A673 (cell line): Measurements from ENCODE around the gene TBCD. TPM values are rescaled to one million over a fixed set of nuclear protein-coding genes. Genes with fewer than 3 reads are reported as not detected.

Experiments
- BruUV-seq: library from RNA; stranded (reverse); fragments of 400-500 nt; replicated peaks from 2 replicates; lab custom pipeline; 2021; lab: Mats Ljungman, UMichigan
- CTCF ChIA-PET: fragments of 300-600 bp; sonication (Branson Sonifier 250); formaldehyde crosslinking; loops from one replicate; lab custom pipeline; 2022; ENCODE audit warnings: antibody characterized with exemption; lab: Charles Lee
- POLR2A ChIA-PET: fragments of 300-600 bp; sonication (Branson Sonifier 250); formaldehyde crosslinking; loops from one replicate; lab custom pipeline; 2022; ENCODE audit warnings: antibody characterized with exemption; ENCODE audit not compliant: low non-redundant PET; lab: Charles Lee
- DNase-seq: peaks from one replicate; pipeline ENCODE4 v3.0.0-alpha.2; 2015; ENCODE audit warnings: low spot score
- H3K27ac ChIP-seq: fragments of 200-600 bp; sonication (generic); 2 replicates; pipeline ENCODE4 v1.5.1; 2016; ENCODE audit warnings: mixed run types, low read depth, mild to moderate bottlenecking, mixed read lengths, antibody characterized with exemption, low read length; ENCODE audit not compliant: poor library complexity, severe bottlenecking
- H3K27me3 ChIP-seq: fragments of 200-600 bp; sonication (generic); replicated peaks from 2 replicates; pipeline ENCODE4 v1.6.1; 2017; ENCODE audit warnings: mixed run types, low read depth, mild to moderate bottlenecking, mixed read lengths, antibody characterized with exemption, low read length; ENCODE audit not compliant: insufficient read depth, poor library complexity
- H3K36me3 ChIP-seq: fragments of 200-600 bp; sonication (generic); 2 replicates; pipeline ENCODE4 v1.6.1; 2016; ENCODE audit warnings: mixed run types, mild to moderate bottlenecking, mixed read lengths, antibody characterized with exemption, low read length; ENCODE audit not compliant: insufficient read depth, poor library complexity, severe bottlenecking
- H3K4me1 ChIP-seq: fragments of 200-600 bp; sonication (generic); 2 replicates; pipeline ENCODE4 v1.6.1; 2017; ENCODE audit warnings: mixed run types, mild to moderate bottlenecking, mixed read lengths, antibody characterized with exemption, low read length; ENCODE audit not compliant: insufficient read depth, poor library complexity, severe bottlenecking
- H3K4me3 ChIP-seq: fragments of 200-600 bp; sonication (generic); 2 replicates; pipeline ENCODE4 v1.5.1; 2016; ENCODE audit warnings: low read depth, mixed run types, mild to moderate bottlenecking, mixed read lengths, low read length; ENCODE audit not compliant: poor library complexity, severe bottlenecking
- H3K9me3 ChIP-seq: fragments of 200-600 bp; sonication (generic); 2 replicates; pipeline ENCODE4 v1.6.1; 2016; ENCODE audit warnings: mixed run types, low read depth, mild to moderate bottlenecking, mixed read lengths, antibody characterized with exemption, low read length; ENCODE audit not compliant: poor library complexity, severe bottlenecking
- CTCF ChIP-seq: fragments of 300-800, 200-600 bp; sonication (generic); conservative IDR thresholded peaks from 2 replicates; pipeline ENCODE4 v1.5.1; 2017; ENCODE audit warnings: low read depth, mild to moderate bottlenecking, antibody characterized with exemption, low read length, moderate library complexity, mixed read lengths
- EZH2 ChIP-seq: fragments of 200-600 bp; sonication (generic); IDR thresholded peaks from 2 replicates; pipeline ENCODE4 v1.6.1; 2017; ENCODE audit warnings: borderline replicate concordance, low read depth, mild to moderate bottlenecking, mixed read lengths, antibody characterized with exemption, low read length; ENCODE audit not compliant: poor library complexity, severe bottlenecking
- intact Hi-C: fragments of 100-400 bp; cut with micrococcal nuclease; formaldehyde crosslinking; loops from one replicate; pipeline ENCODE4 v1.10.0; 2022; ENCODE audit not compliant: unreplicated experiment
- total RNA-seq: library from RNA; stranded (reverse); gene quantifications from 2 replicates; pipeline ENCODE4 v1.2.3, GENCODE V29; 2021

The TBCD gene
- total RNA-seq, 1 experiment from 2014 or later = 113 TPM

GRCh38 chr17:82901356-82901755, 149.5 kb downstream of the TBCD start:
- intact Hi-C loops = no loop called here
- no TSS peak for BruUV-seq
- no peak for DNase-seq
- no peaks in the 10 kb centered on the region for H3K27me3 ChIP-seq
- TF ChIP-seq EZH2 = no peak
- TF ChIP-seq CTCF = no peak
- H3K9me3 ChIP-seq = no peaks in the 10 kb centered on the region
- no peaks in the 10 kb centered on the region for H3K4me1 ChIP-seq
- H3K4me3 ChIP-seq = no peak overlapping the region
- ChIA-PET CTCF (no interaction called here), POLR2A (no interaction called here)
- H3K27ac ChIP-seq = no peak overlapping the region
- H3K36me3 ChIP-seq = no peaks in the 10 kb centered on the region

- TF ChIP-seq EZH2 (no peak), CTCF (no peak)
- ChIA-PET POLR2A (no interaction called here), CTCF (no interaction called here)
- no peak for DNase-seq
- no peaks in the 10 kb centered on the region for H3K9me3 ChIP-seq
- H3K36me3 ChIP-seq = no peaks in the 10 kb centered on the region
- H3K27me3 ChIP-seq = no peaks in the 10 kb centered on the region
- H3K4me1 ChIP-seq = no peaks in the 10 kb centered on the region
- BruUV-seq = no TSS peak
- H3K27ac ChIP-seq = no peak overlapping the region
- intact Hi-C loops = no loop called here
- no peak overlapping the region for H3K4me3 ChIP-seq
Measured at GRCh38 chr17:82901856-82902255, 150.0 kb downstream of the TBCD start.

GRCh38 chr17:82902972-82903874, 151.4 kb downstream of the TBCD start:
- H3K27ac ChIP-seq = no peak overlapping the region
- no peak overlapping the region for H3K4me3 ChIP-seq
- no peaks in the 10 kb centered on the region for H3K9me3 ChIP-seq
- POLR2A ChIA-PET = no interaction called here
- CTCF ChIA-PET = no interaction called here
- intact Hi-C loops = no loop called here
- H3K4me1 ChIP-seq = no peaks in the 10 kb centered on the region
- TF ChIP-seq EZH2 = no peak
- no peak for TF ChIP-seq CTCF
- DNase-seq = no peak
- no peaks in the 10 kb centered on the region for H3K36me3 ChIP-seq
- no TSS peak for BruUV-seq
- H3K27me3 ChIP-seq = no peaks in the 10 kb centered on the region
